VCaP (cell line): Measurements from ENCODE around the gene VCAM1.

Source experiments
- H3K27ac ChIP-seq: fragments of 450-650 bp; 2 replicates; pipeline ENCODE4 v1.5.1; 2017
- CTCF ChIP-seq: fragments of 450-650 bp; conservative IDR thresholded peaks from 2 replicates; pipeline ENCODE4 v1.5.1; 2017; ENCODE audit warnings: mild to moderate bottlenecking, moderate library complexity

Gene VCAM1

GRCh38 chr1:100760511-100760910, 41.0 kb downstream of the VCAM1 start:
- H3K27ac ChIP-seq, result no peak overlapping the region
- no peak for TF ChIP-seq CTCF

- no peak overlapping the region for H3K27ac ChIP-seq
- TF ChIP-seq CTCF, result no peak
These were observed 42.9 kb downstream of the VCAM1 start for GRCh38 chr1:100762461-100762860.

GRCh38 chr1:100767176-100767890, 47.8 kb downstream of the VCAM1 start:
- TF ChIP-seq CTCF, result no peak
- no peak overlapping the region for H3K27ac ChIP-seq

GRCh38 chr1:100769323-100769722, 49.8 kb downstream of the VCAM1 start:
- no peak overlapping the region for H3K27ac ChIP-seq

GRCh38 chr1:100769906-100770646, 50.5 kb downstream of the VCAM1 start:
- no peak overlapping the region for H3K27ac ChIP-seq
- TF ChIP-seq CTCF, result no peak

More at GRCh38 chr1:100769323-100769722, 49.8 kb downstream of the VCAM1 start:
- no peak for TF ChIP-seq CTCF

- no peak overlapping the region for H3K27ac ChIP-seq
- TF ChIP-seq CTCF, result no peak
These were observed 53.9 kb downstream of the VCAM1 start for GRCh38 chr1:100773444-100773843.

GRCh38 chr1:100774370-100774769, 54.8 kb downstream of the VCAM1 start:
- H3K27ac ChIP-seq, result no peak overlapping the region
- TF ChIP-seq CTCF, result no peak
